ENCODE data around the gene OR51E1.

Gene OR51E1

GRCh38 chr11:4704054-4704789 lies 60.4 kb downstream of the OR51E1 start, which contains the start of gene MMP26:
Gene MMP26 (plus strand): TSS chr11:4704784.
- no peak for DNase-seq
- in situ Hi-C loops (cut with HindIII; ENCODE audit: low pct_ligation_motif_present, low sequenced_read_pairs), result no loop called here
- Histone ChIP-seq H3K4me3 (ENCODE audit: low read depth, low read length) (no peak within 1 kb of the TSS), H3K36me3 (replicated peaks) (no peaks in the 10 kb centered on the region), H3K27ac (no peak within 1 kb of the TSS), H3K27me3 (replicated peaks) (no peaks in the 10 kb centered on the region)
- no peak for TF ChIP-seq CTCF (IDR thresholded peaks at IDR 0.05; ENCODE audit: low read depth, low read length, missing control alignments)

GRCh38 chr11:4704790-4705334 lies 61.1 kb downstream of the OR51E1 start:
- in situ Hi-C loops (cut with HindIII; ENCODE audit: low pct_ligation_motif_present, low sequenced_read_pairs), result no loop called here
- H3K27me3 ChIP-seq (replicated peaks), result no peaks in the 10 kb centered on the region

More at GRCh38 chr11:4704790-4705334, 61.1 kb downstream of the OR51E1 start:
- DNase-seq, result no peak
- no peak for TF ChIP-seq CTCF (IDR thresholded peaks at IDR 0.05; ENCODE audit: low read depth, low read length, missing control alignments)
- Histone ChIP-seq H3K4me3 (ENCODE audit: low read depth, low read length) (no peak overlapping the region), H3K36me3 (replicated peaks) (no peaks in the 10 kb centered on the region), H3K27ac (no peak overlapping the region)
